Ascending aorta (tissue), 2 donors: ENCODE measurements around the gene ABHD13. TPM values are rescaled to one million over a fixed set of nuclear protein-coding genes. Genes with fewer than 3 reads are reported as not detected.
"Not testable (repeated sequence)": the region's sequence is repeated elsewhere in the genome, so short reads cannot be mapped to it uniquely, and the experiment has no call there.

Experiments used
- DNase-seq, 2 donors: peaks; one replicate each; pipeline ENCODE4 v3.0.0-alpha.2; 2019; ENCODE audit warnings: low spot score in 2 of 2
- H3K27ac ChIP-seq, 2 donors: fragments of 200-600 bp; sonication (generic); one replicate each; pipeline ENCODE4 v1.5.1; 2016 to 2017; ENCODE audit warnings: mild to moderate bottlenecking in 1 of 2
- H3K27me3 ChIP-seq: fragments of 200-600 bp; sonication (generic); one replicate; pipeline ENCODE4 v1.5.1; 2017
- H3K36me3 ChIP-seq, 2 donors: fragments of 200-600 bp; sonication (generic); one replicate each; pipeline ENCODE4 v1.5.1; 2016
- H3K4me1 ChIP-seq, 2 donors: fragments of 200-600 bp; sonication (generic); one replicate each; pipeline ENCODE4 v1.5.1; 2016 to 2017; ENCODE audit warnings: mild to moderate bottlenecking in 1 of 2
- H3K4me3 ChIP-seq, 2 donors: fragments of 200-600 bp; sonication (generic); one replicate each; pipeline ENCODE4 v1.5.1; 2016 to 2017; ENCODE audit warnings: mild to moderate bottlenecking in 1 of 2
- H3K9me3 ChIP-seq, 2 donors: fragments of 200-600 bp; sonication (generic); one replicate each; pipeline ENCODE4 v1.5.1; 2016
- intact Hi-C: fragments of 100-400 bp; cut with DNase I; formaldehyde crosslinking; loops from one replicate; pipeline ENCODE4 v1.15.1; 2023
- total RNA-seq: library from RNA; depleted of rRNA; stranded (reverse); fragments of >200 nt; gene quantifications from one replicate; pipeline ENCODE4 v1.1.0, GENCODE V29; 2016
- TF ChIP-seq, protein P1 (sequence below), 3 experiments: fragments of 200-600 bp in 2 of 3; fragments of 450-650 bp in 1 of 3; sonication (generic) in 2 of 3; IDR thresholded peaks; one replicate each; pipeline ENCODE4 v1.5.1; 2016 to 2019; ENCODE audit warnings: antibody characterized with exemption in 3 of 3, mild to moderate bottlenecking in 1 of 3, moderate library complexity in 1 of 3

Gene ABHD13
- total RNA-seq, 1 donor from 2014 or later = 4.5 TPM

GRCh38 chr13:108257248-108257647 lies 39.1 kb downstream of the ABHD13 start:
- Histone ChIP-seq H3K27me3 (no peaks in the 10 kb centered on the region), H3K9me3 (peaks cover 0 to 13% of the 10 kb centered on the region in 2 donors), H3K4me3 (no peak overlapping the region), H3K36me3 (peaks cover 0 to 4% of the 10 kb centered on the region in 2 donors), H3K4me1 (no peaks in the 10 kb centered on the region), H3K27ac (no peak overlapping the region)
- intact Hi-C loops = no loop called here
- TF ChIP-seq, protein P1, sequence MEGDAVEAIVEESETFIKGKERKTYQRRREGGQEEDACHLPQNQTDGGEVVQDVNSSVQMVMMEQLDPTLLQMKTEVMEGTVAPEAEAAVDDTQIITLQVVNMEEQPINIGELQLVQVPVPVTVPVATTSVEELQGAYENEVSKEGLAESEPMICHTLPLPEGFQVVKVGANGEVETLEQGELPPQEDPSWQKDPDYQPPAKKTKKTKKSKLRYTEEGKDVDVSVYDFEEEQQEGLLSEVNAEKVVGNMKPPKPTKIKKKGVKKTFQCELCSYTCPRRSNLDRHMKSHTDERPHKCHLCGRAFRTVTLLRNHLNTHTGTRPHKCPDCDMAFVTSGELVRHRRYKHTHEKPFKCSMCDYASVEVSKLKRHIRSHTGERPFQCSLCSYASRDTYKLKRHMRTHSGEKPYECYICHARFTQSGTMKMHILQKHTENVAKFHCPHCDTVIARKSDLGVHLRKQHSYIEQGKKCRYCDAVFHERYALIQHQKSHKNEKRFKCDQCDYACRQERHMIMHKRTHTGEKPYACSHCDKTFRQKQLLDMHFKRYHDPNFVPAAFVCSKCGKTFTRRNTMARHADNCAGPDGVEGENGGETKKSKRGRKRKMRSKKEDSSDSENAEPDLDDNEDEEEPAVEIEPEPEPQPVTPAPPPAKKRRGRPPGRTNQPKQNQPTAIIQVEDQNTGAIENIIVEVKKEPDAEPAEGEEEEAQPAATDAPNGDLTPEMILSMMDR (IDR thresholded peaks at IDR 0.05) = no peak
- no peak for DNase-seq

GRCh38 chr13:108263621-108264355 lies 45.6 kb downstream of the ABHD13 start:
- TF ChIP-seq, protein P1 (IDR thresholded peaks at IDR 0.05) = no peak
- intact Hi-C loops = no loop called here
- Histone ChIP-seq H3K9me3 (no peaks in the 10 kb centered on the region), H3K27me3 (no peaks in the 10 kb centered on the region), H3K36me3 (peaks cover 0 to 6% of the 10 kb centered on the region in 2 donors), H3K4me1 (no peaks in the 10 kb centered on the region), H3K4me3 (no peak overlapping the region), H3K27ac (no peak overlapping the region)
- DNase-seq = no peak

GRCh38 chr13:108266321-108266990 lies 48.3 kb downstream of the ABHD13 start:
- no peaks in the 10 kb centered on the region for H3K4me1 ChIP-seq
- DNase-seq = no peak
- no peak overlapping the region for H3K27ac ChIP-seq
- H3K36me3 ChIP-seq = peaks cover 0 to 6% of the 10 kb centered on the region in 2 donors
- H3K27me3 ChIP-seq = no peaks in the 10 kb centered on the region
- no peak overlapping the region for H3K4me3 ChIP-seq
- no peaks in the 10 kb centered on the region for H3K9me3 ChIP-seq
- intact Hi-C loops = no loop called here
- TF ChIP-seq, protein P1 (IDR thresholded peaks at IDR 0.05) = no peak

DNA sequence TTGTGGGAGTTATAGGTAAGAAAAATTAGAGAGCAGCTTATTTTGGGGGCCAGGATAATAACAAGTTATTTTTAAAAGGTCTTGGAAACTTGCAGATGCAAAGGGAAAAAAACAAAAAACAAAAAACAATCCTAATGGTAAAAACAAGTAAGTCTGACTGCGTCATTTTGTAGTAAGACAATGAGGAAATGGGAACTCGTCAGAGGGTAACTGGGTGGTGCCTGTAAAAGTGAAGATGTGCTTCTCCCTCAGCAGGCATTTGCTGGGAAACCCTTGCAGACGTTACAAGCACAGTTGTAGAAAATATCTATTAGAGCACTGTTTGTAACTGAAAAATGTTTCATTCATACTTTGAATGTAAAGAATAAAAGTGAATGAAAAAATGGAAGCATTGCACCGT lies 49.2 kb downstream of the ABHD13 start:
- intact Hi-C loops = no loop called here
- Histone ChIP-seq H3K9me3 (no peaks in the 10 kb centered on the region), H3K36me3 (peaks cover 0 to 6% of the 10 kb centered on the region in 2 donors), H3K27me3 (no peaks in the 10 kb centered on the region), H3K4me3 (no peak overlapping the region), H3K27ac (no peak overlapping the region), H3K4me1 (no peaks in the 10 kb centered on the region)
- TF ChIP-seq, protein P1 (IDR thresholded peaks at IDR 0.05) = no peak
- no peak for DNase-seq

GRCh38 chr13:108267855-108268254 lies 49.7 kb downstream of the ABHD13 start:
- H3K9me3 ChIP-seq, H3K36me3 ChIP-seq, H3K4me3 ChIP-seq, intact Hi-C loops, H3K27me3 ChIP-seq, H3K27ac ChIP-seq, DNase-seq, H3K4me1 ChIP-seq: not testable (repeated sequence)

DNA sequence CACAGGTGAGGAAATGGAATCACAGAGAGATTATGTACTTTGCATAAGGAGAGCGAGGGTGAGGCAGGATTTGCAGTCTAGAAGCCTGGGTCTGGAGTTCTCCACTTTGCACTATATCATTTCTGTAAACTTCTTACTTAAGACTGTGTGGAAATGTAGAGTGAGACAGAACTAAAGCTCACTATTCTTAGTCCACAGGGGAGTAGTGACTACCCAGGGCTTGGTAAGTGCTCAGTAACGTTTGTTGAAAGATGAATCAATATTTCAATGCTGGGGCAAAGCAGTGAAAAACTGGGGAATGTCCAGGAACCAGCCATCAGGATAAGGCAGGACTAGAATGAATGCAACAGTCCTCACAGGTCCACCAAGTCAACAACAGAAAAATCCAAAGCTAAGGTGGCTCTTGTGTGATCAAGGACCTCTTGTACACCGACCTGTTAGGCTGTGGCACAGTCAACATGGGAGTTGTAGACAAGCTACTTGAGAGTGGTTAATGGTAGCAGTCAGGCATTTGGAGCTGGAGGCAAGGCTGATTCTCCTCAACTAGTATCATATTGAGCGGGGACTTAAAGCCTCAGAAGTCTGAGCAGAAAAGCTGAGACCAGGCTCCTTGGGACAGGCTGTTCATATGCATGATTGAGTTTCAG lies 50.4 kb downstream of the ABHD13 start:
- Histone ChIP-seq H3K9me3 (no peaks in the 10 kb centered on the region), H3K27me3 (no peaks in the 10 kb centered on the region), H3K4me1 (no peaks in the 10 kb centered on the region), H3K36me3 (peaks cover 0 to 6% of the 10 kb centered on the region in 2 donors), H3K27ac (peak overlapping the region in 1 of 2 donors; percentile 23), H3K4me3 (peak overlapping the region in 1 of 2 donors; percentile 51)
- DNase-seq = no peak
- intact Hi-C loops = no loop called here
- TF ChIP-seq, protein P1 (IDR thresholded peaks at IDR 0.05) = no peak
